GM18907 (cell line): ENCODE measurements around the gene KIAA0753.

ENCODE experiments used
- ATAC-seq: cut with Tn5 transposase; IDR thresholded peaks from one replicate; pipeline ENCODE4 v1.9.1; 2021; ENCODE audit warnings: mild to moderate bottlenecking, moderate library complexity; ENCODE audit not compliant: unreplicated experiment

Gene KIAA0753

DNA sequence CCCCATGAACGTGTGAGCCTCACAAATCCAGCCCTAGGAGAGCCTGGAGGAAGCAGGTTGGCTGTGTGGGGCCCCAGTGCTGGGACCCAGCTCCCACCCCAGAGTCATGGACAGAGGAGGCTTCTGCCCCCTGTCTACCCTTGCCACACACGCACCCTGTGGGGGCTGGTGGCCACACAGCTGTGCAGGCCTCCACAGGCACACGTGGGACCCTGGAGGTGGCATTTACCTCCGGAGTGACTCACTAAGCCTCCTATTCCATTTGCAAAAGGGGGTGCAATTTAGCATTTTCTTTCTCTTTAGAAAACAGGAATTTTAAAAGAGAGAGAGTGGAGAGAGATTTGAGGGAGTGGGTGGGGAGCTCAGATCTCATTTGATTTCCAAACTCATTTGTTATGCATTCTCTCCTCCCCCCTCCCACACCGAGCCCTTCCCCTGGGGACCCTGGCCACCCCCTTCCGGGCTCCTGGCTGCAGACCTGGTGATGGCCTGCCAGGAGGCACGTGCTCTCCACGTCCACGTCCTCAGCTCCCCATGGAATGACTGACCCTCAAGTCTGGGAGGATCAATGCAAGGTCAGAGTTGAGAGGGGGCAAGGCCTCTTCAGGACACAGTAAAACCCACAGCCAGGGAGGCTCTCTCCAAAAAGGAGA, 91.0 kb downstream of the KIAA0753 start:
- ATAC-seq: no peak

GRCh38 chr17:6548578-6549330, 91.8 kb downstream of the KIAA0753 start:
- no peak for ATAC-seq

GRCh38 chr17:6548034-6548433, 92.5 kb downstream of the KIAA0753 start:
- no peak for ATAC-seq

DNA sequence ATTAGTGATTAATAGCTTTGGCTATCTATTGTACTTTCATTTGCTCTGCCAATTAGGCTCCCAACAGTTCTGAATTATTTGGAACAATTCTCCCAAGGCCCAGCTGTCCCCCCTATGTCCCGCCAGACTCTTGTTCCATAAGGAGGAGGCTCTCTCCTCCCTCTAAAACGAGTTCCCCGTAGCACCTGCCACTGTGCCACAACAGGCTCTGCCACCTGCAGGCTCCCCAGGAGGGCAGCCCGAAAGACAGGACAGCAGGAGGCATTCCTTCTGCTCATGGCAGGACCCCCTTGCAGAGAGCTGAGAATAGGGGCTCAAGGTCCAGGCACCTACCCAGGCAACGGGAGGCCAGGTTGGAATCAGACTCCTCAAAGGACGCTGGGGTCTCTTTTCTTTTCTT, 93.2 kb downstream of the KIAA0753 start:
- ATAC-seq: no peak

DNA sequence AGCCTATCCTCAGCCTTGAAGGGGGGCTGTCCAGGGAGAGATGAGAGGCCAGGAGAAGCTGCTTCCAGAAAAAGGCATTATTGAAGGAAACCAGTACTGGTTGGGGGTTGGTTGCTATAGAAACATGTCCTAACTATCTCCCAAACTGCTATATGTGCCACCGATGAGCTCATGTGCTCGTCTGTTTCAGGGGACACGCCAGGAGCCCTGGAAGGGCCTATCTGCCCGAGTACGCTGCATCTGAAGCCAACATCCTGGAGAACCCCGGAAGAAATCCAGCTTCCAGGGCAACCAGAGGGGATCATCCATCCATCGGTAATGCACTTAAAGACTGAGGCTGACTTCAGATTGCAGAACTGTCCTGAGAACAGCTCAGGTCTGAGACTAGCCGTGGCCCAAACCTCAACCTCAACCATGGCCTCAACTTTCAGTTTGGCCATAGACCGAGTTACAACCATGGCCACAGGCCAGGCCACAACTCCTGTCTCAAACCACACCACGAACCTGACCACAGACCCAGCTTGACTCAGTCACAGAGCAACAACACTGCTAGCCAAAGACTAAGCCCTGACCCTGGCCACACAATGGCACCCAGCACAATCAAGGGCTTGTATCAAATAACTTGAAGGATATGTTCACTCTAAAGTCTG, 94.3 kb downstream of the KIAA0753 start:
- ATAC-seq: no peak

DNA sequence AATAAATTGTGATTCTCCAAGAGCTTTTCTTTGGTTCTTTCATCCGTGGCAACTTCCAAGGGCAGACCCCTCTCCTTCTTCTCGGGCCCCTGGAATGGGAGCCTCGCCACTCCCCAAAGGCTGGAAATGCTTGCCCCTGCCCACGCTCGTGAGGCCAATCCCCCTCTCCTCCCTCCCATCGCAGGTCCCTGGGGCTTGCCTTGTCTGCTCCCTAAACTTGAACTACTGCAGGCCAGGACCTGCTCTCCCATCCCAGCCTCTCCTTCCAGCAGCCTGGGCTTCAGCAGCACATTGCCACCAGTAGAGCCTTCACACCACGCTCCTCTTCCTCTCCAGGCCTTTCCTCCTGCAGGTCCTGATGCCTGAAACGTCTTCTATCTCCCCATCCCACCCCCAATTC, 95.2 kb downstream of the KIAA0753 start:
- no peak for ATAC-seq

DNA sequence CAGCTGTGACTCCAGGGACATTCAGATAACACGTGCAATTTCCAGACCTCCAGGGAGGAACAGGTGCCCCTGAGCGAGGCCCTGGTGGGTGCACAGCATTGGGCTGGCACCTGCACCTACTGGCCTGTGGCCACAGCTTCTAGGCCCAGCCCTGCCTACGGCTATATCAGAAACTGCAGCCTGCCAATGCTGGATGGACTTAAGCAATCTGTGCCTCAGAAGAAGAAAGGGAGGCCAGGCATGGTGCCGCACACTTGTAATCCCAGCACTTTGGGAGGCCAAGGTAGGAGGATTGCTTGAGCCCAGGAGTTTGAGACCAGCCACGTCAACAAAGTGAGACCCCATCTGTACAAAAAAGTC, 96.5 kb downstream of the KIAA0753 start:
- no peak for ATAC-seq

GRCh38 chr17:6543079-6544010, 97.2 kb downstream of the KIAA0753 start:
- ATAC-seq: no peak

GRCh38 chr17:6542577-6542976, 97.9 kb downstream of the KIAA0753 start:
- no peak for ATAC-seq

DNA sequence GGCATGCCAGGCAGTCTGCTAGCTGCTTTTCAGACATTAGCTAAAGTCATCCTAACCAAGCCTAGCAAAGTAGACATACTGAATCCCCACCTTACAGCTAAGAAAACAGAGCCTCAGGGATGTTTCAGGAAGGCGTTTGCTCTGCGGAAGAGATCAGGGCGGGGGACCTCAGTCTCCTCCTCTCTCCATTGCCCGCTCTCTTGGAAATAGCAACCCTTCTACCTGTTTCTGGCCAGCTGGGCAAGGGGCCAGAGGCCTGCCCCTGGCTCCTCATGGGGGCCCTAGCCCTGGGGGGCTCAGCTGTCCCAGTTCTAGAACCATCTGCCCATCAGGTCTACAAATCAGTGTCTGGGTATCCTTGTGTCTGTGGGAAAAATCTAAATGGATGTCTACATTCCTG, 98.6 kb downstream of the KIAA0753 start:
- no peak for ATAC-seq

DNA sequence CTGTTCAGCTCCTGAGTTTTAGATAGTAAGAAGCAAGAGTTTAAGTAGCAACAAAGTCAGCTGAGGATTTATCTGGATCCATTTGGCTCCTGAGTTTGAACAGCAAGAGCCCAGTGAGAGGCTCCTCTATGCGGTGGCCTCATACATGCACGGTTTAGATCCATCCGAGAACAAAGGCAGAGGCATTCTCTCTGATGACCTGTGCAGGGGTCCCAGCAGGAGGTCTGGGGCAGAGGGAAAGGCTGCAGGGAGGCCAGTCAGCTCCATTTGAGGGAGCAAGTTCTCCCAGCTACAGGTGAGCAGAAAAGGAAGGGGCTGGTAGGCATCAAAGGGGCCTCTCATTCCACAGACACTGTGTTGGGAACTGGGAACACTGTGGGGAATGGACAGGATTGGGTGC, 100.6 kb downstream of the KIAA0753 start:
- ATAC-seq: no peak

- no peak for ATAC-seq
Observed at GRCh38 chr17:6536566-6537065, 103.9 kb downstream of the KIAA0753 start.

DNA sequence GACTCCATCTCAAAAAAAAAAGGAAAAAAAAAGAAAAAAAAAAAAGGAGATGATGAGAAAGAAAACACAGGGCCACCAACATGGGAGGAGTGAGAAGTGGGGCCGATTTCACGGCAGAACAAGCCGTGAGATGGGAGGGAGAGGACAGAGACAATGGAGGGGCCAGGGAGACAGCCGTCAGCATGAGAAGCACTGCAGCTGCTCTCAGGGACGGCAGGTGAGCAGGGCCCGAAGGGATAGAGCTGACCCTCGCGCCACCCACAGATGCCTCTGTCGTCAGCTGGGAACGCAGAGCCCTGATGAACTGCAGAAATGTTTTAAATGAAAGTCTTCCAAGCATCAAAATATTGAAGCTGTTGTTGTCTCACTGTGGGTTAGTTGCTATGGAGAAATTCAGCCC, 104.5 kb downstream of the KIAA0753 start:
- ATAC-seq: no peak

DNA sequence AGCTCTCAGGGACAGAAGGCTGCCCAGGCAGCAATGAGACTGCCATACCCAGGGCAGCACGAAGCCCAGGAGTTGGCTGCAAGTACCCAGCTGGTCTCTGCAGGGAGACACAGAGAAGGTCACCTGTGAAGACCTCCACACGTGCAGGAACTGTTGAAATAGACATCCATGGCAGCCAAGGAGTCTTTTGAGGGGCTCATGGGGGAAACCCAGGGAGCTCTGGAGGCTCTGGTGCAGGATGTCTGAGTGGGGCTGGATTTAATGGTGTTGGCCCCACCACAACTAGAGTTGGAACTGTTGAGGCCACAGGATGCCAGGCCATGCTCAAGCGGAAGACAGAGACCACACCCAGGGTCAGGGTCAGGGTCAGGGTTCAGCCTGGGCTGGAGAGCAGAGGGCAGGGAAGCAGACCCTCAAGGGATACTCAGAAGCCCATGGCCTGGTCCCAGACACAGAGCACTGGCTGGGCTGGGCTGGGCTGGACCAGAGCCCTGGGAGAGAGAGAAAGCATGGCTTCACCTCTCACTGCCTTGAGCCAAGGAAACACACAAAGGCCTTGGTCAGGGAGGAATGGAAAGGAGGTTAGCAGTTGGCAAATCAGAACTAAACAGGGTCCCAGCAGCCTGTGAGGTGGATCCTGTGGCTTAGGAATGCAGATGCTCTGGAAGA, 105.5 kb downstream of the KIAA0753 start:
- ATAC-seq: no peak

GRCh38 chr17:6532441-6532885, 108.0 kb downstream of the KIAA0753 start:
- ATAC-seq: no peak

- ATAC-seq: no peak
Observed at GRCh38 chr17:6531575-6531974, 108.9 kb downstream of the KIAA0753 start.

DNA sequence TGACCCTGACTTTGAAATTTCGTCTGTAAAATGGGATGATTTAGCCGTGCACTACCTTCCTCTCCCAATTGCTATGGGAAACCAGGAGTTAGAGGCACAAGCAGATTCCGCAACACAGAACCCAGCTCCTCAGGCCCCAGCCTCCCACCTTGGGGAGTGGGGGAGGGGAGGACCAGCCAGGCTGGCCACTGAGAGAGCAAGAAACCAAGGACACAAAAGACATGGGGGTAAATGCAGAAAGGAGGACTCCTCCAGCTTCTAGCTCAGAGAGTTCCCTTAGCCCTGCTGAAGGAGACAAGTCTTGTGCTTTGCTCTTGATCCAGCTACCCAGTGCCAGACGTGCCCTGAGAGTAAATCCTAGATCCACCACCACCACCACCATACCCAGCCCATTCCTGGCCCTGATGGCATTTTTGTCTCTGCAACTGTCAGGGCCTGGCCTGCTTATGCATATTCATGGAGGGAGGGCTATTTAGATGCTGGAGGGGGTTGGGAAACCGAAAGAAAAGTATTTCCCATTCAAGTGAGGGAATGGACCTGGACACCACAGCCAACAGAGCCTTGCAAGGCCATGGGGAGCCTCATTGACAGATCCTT, 110.1 kb downstream of the KIAA0753 start:
- no peak for ATAC-seq

- no peak for ATAC-seq
Observed at GRCh38 chr17:6528557-6528956, 112.0 kb downstream of the KIAA0753 start.
